Thyroid gland (tissue), 4 donors: ENCODE results near the gene HSPA1L. TPM values are rescaled to one million over a fixed set of nuclear protein-coding genes. Genes with fewer than 3 reads are reported as not detected.
"Not testable (repeated sequence)": the region's sequence is repeated elsewhere in the genome, so short reads cannot be mapped to it uniquely, and the experiment has no call there.

Experiments
- DNase-seq, 2 donors: peaks; one replicate each; pipeline ENCODE4 v3.0.0-alpha.2; 2019
- H3K27ac ChIP-seq, 3 donors: fragments of 200-600 bp; sonication (generic); 1 replicate in 2 of 3; 2 replicates in 1 of 3; pipeline ENCODE4 v1.5.1; 2016 to 2019; ENCODE audit warnings: mild to moderate bottlenecking in 1 of 3, moderate library complexity in 1 of 3
- H3K27me3 ChIP-seq: fragments of 200-600 bp; sonication (generic); one replicate; pipeline ENCODE4 v1.5.1; 2019
- H3K36me3 ChIP-seq, 2 donors: fragments of 200-600 bp; sonication (generic); one replicate each; pipeline ENCODE4 v1.5.1; 2016 to 2019
- H3K4me1 ChIP-seq, 2 donors: fragments of 200-600 bp; sonication (generic); one replicate each; pipeline ENCODE4 v1.5.1; 2017 to 2019
- H3K4me3 ChIP-seq, 3 donors: fragments of 200-600 bp; sonication (generic); replicated peaks in 1 of 3; 1 replicate in 2 of 3; 2 replicates in 1 of 3; pipeline ENCODE4 v1.5.1; 2016; ENCODE audit warnings: mild to moderate bottlenecking in 1 of 3
- H3K9me3 ChIP-seq: fragments of 200-600 bp; sonication (generic); one replicate; pipeline ENCODE4 v1.5.1; 2017
- POLR2A ChIP-seq, 2 donors: fragments of 450-650 bp; IDR thresholded peaks; one replicate each; pipeline ENCODE4 v1.6.1; 2017; ENCODE audit warnings: antibody characterized with exemption in 2 of 2, mild to moderate bottlenecking in 2 of 2, moderate library complexity in 1 of 2
- WGBS, 2 donors: methylation state at CpG; one replicate each; pipeline ENCODE4 v1.1.5; 2017; 5-methylcytosine and 5-hydroxymethylcytosine counted together
- intact Hi-C: fragments of 100-400 bp; cut with DNase I; formaldehyde crosslinking; loops from one replicate; pipeline ENCODE4 v1.15.1; 2023
- total RNA-seq, 4 donors: library from RNA; depleted of rRNA; stranded (reverse); fragments of >200 nt; gene quantifications; one replicate each; pipeline ENCODE4 v1.2.3, GENCODE V29; 2016
- TF ChIP-seq, protein P1 (sequence below), 6 experiments: fragments of 200-600 bp in 3 of 6; fragments of 450-650 bp in 3 of 6; sonication (generic) in 3 of 6; IDR thresholded peaks; one replicate each; pipeline ENCODE4 v1.5.1; 2016 to 2019; ENCODE audit warnings: antibody characterized with exemption in 6 of 6, mild to moderate bottlenecking in 2 of 6, inconsistent platforms in 1 of 6, moderate library complexity in 1 of 6

Gene HSPA1L
- total RNA-seq, 4 donors from 2014 or later = 3.5 to 4.1 (median 3.9) TPM

DNA sequence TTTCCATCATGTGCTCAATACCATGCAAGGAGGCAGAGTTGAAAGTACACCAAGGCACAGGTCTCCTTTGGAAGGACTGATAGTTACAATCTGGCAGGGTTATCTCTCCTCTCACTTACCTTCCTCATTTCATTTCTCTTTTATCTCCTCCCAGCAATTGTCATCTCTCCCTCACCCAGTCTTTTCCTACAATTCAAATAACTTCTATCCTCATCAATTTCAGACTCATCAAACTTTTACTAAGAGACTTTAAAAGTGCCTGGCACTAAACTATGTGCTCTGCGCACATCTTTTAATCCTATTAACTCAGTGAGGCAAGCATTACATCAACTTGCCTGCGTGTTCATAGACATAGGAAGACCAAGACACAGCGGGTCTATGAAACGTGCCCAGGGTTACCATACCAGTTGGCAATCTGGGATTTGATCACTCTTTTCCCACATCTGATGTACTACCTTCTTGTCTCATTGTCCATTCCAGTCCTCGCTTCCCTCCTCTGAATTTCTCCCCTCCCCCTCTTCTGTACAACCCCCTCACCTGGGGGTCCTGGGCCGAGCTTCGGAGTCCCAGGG, 20.7 kb downstream of the HSPA1L start:
- Histone ChIP-seq H3K9me3 (no peaks in the 10 kb centered on the region), H3K36me3 (no peaks in the 10 kb centered on the region), H3K27me3 (no peaks in the 10 kb centered on the region), H3K4me1 (peaks cover 11 to 14% of the 10 kb centered on the region in 2 donors), H3K27ac (peak overlapping the region in 2 of 3 donors; percentile 91 to 94), H3K4me3 (peak overlapping the region in 2 of 3 donors; percentile 93 to 96)
- WGBS, 2 donors = 22 to 24% methylated on average over 7 of the region's 7 CpGs
- intact Hi-C loops = no loop called here
- no peak for DNase-seq
- no peak for TF ChIP-seq POLR2A (IDR thresholded peaks at IDR 0.05)
- TF ChIP-seq, protein P1, sequence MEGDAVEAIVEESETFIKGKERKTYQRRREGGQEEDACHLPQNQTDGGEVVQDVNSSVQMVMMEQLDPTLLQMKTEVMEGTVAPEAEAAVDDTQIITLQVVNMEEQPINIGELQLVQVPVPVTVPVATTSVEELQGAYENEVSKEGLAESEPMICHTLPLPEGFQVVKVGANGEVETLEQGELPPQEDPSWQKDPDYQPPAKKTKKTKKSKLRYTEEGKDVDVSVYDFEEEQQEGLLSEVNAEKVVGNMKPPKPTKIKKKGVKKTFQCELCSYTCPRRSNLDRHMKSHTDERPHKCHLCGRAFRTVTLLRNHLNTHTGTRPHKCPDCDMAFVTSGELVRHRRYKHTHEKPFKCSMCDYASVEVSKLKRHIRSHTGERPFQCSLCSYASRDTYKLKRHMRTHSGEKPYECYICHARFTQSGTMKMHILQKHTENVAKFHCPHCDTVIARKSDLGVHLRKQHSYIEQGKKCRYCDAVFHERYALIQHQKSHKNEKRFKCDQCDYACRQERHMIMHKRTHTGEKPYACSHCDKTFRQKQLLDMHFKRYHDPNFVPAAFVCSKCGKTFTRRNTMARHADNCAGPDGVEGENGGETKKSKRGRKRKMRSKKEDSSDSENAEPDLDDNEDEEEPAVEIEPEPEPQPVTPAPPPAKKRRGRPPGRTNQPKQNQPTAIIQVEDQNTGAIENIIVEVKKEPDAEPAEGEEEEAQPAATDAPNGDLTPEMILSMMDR (IDR thresholded peaks at IDR 0.05) = no peak

GRCh38 chr6:31793927-31794245, 21.2 kb downstream of the HSPA1L start:
- intact Hi-C loops = not testable (repeated sequence)

GRCh38 chr6:31792761-31793171, 22.3 kb downstream of the HSPA1L start:
- no peaks in the 10 kb centered on the region for H3K36me3 ChIP-seq
- peaks cover 11 to 14% of the 10 kb centered on the region in 2 donors for H3K4me1 ChIP-seq
- intact Hi-C loops = no loop called here
- TF ChIP-seq POLR2A (IDR thresholded peaks at IDR 0.05) = no peak
- TF ChIP-seq, protein P1 (IDR thresholded peaks at IDR 0.05) = no peak
- H3K27me3 ChIP-seq = no peaks in the 10 kb centered on the region
- no peak overlapping the region for H3K4me3 ChIP-seq
- H3K9me3 ChIP-seq = no peaks in the 10 kb centered on the region
- H3K27ac ChIP-seq = no peak overlapping the region
- WGBS, 2 donors = 88 to 90% methylated on average over 11 of the region's 12 CpGs
- DNase-seq = no peak

More at GRCh38 chr6:31793927-31794245, 21.2 kb downstream of the HSPA1L start:
- H3K4me1 ChIP-seq = peaks cover 11 to 14% of the 10 kb centered on the region in 2 donors
- DNase-seq, H3K9me3 ChIP-seq, H3K36me3 ChIP-seq, H3K27me3 ChIP-seq, H3K4me3 ChIP-seq: not testable (repeated sequence)
- H3K27ac ChIP-seq = peak overlapping the region in 1 of 3 donors; percentile 91
- 80% methylated on average over 6 of the region's 6 CpGs for whole genome bisulfite sequencing, 2 donors

DNA sequence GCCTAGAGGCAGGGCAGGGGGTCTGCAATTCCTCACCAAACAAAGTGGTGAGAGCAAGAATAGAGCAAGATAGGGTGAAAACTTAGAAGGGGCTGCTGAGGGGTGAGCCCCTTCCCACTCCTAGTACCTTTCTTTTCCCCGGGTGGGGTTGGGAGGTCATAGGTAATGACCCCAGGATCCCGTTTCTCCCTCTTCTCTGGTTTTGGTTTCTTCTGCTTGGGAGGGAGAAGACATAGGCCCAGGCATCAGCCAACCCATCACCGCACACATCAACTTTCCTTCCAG, 23.1 kb downstream of the HSPA1L start:
- peaks cover 11 to 14% of the 10 kb centered on the region in 2 donors for H3K4me1 ChIP-seq
- H3K4me3 ChIP-seq = no peak overlapping the region
- H3K9me3 ChIP-seq = no peaks in the 10 kb centered on the region
- TF ChIP-seq POLR2A (IDR thresholded peaks at IDR 0.05) = no peak
- TF ChIP-seq, protein P1 (IDR thresholded peaks at IDR 0.05) = no peak
- intact Hi-C loops = no loop called here
- WGBS, 2 donors = 93 to 94% methylated on average over 3 of the region's 3 CpGs
- DNase-seq = no peak
- no peaks in the 10 kb centered on the region for H3K36me3 ChIP-seq
- H3K27ac ChIP-seq = no peak overlapping the region
- no peaks in the 10 kb centered on the region for H3K27me3 ChIP-seq

- no peaks in the 10 kb centered on the region for H3K36me3 ChIP-seq
- H3K27me3 ChIP-seq = no peaks in the 10 kb centered on the region
- peaks cover 11 to 14% of the 10 kb centered on the region in 2 donors for H3K4me1 ChIP-seq
- no peaks in the 10 kb centered on the region for H3K9me3 ChIP-seq
- 67 to 78% methylated on average over 12 of the region's 12 CpGs for WGBS, 2 donors
- intact Hi-C loops = no loop called here
- TF ChIP-seq, protein P1 (IDR thresholded peaks at IDR 0.05) = peak; percentile 8 to 65 (median 30)
- TF ChIP-seq POLR2A (IDR thresholded peaks at IDR 0.05) = no peak
- peak; percentile 44 to 46 for DNase-seq
- H3K27ac ChIP-seq = no peak overlapping the region
- no peak overlapping the region for H3K4me3 ChIP-seq
Measured at GRCh38 chr6:31791324-31792089, 23.6 kb downstream of the HSPA1L start.
